HG03342 (cell line): ENCODE results near the gene RPS13.
"Not testable (repeated sequence)": the region's sequence is repeated elsewhere in the genome, so short reads cannot be mapped to it uniquely, and the experiment has no call there.

Experiments used
- ATAC-seq: cut with Tn5 transposase; IDR thresholded peaks from one replicate; pipeline ENCODE4 v1.9.1; 2021; ENCODE audit warnings: mild to moderate bottlenecking, moderate library complexity; ENCODE audit not compliant: unreplicated experiment

The RPS13 gene

GRCh38 chr11:17036666-17037658 is 40.5 kb downstream of the RPS13 start:
- no peak for ATAC-seq

- ATAC-seq, result not testable (repeated sequence)
Measured at GRCh38 chr11:17034027-17034426, 43.4 kb downstream of the RPS13 start.

GRCh38 chr11:17026487-17027082 is 50.9 kb downstream of the RPS13 start:
- no peak for ATAC-seq

GRCh38 chr11:17024924-17025323 is 52.5 kb downstream of the RPS13 start:
- no peak for ATAC-seq
